Activated T-helper 1 cell treated with Interleukin-2 at 50 U/mL for 16 hours (primary cell): Measurements from ENCODE around the gene DPEP3.
A peak's percentile ranks its signal among the peaks of the same experiment; 100 is the strongest.

Experiments
- DNase-seq: peaks from one replicate; pipeline ENCODE4 v3.0.0-alpha.2; 2020; ENCODE audit warnings: low read depth

Gene DPEP3

DNA sequence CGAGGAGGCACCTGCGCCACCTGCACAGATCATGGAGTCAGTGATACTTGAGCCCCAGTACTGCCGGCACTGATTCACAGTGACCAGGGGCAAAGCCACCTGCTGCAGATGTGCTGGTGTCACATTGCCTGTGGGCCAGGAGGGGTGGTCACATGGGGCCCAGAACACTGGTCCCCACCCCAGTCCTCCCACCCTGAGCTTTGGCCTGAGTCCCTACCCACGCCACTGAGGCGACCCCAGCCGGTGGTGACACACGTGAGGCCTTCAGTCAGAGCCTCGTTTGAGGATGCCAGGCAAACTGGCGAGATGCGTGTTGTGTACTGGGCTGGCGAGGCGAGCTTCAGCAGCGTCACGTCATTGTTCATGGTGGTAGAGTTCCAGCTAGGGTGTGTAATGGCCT lies 50.1 kb downstream of the DPEP3 start:
- no peak for DNase-seq

DNA sequence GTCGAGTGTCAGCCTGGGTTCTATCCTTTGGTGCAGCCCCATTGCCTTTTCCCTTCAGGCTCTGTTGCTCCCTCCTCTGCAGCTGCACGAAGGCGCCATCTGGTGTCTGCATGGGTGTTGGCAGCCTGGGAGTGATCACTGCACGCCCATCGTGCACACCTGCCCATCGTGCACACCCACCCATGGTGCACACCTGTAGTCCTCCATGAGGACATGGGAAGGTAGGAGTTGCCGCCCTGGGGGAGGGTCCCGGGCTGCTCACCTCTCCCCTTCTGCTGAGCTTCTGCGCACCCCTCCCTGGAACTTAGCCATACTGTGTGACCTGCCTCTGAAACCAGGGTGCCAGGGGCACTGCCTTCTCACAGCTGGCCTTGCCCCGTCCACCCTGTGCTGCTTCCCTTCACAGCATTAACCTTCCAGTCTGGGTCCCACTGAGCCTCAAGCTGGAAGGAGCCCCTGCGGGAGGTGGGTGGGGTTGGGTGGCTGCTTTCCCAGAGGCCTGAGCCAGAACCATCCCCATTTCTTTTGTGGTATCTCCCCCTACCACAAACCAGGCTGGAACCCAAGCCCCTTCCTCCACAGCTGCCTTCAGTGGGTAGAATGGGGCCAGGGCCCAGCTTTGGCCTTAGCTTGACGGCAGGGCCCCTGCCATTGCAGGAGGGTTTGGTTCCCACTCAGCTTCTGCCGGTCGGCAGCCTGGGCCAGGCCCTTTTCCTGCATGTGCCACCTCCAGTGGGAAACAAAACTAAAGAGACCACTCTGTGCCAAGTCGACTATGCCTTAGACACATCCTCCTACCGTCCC lies 51.5 kb downstream of the DPEP3 start:
- peak; percentile 56 for DNase-seq

DNA sequence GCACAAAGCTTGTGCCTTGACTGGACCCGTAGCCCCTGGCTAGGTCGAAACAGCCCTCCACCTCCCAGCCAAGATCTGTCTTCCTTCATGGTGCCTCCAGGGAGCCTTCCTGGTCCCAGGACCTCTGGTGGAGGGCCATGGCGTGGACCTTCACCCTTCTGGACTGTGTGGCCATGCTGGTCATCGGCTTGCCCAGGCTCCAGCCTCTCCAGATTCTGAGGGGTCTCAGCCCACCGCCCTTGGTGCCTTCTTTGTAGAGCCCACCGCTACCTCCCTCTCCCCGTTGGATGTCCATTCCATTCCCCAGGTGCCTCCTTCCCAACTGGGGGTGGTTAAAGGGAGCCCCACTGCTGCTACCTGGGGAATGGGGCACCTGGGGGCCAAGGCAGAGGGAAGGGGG lies 52.2 kb downstream of the DPEP3 start:
- DNase-seq, result no peak

DNA sequence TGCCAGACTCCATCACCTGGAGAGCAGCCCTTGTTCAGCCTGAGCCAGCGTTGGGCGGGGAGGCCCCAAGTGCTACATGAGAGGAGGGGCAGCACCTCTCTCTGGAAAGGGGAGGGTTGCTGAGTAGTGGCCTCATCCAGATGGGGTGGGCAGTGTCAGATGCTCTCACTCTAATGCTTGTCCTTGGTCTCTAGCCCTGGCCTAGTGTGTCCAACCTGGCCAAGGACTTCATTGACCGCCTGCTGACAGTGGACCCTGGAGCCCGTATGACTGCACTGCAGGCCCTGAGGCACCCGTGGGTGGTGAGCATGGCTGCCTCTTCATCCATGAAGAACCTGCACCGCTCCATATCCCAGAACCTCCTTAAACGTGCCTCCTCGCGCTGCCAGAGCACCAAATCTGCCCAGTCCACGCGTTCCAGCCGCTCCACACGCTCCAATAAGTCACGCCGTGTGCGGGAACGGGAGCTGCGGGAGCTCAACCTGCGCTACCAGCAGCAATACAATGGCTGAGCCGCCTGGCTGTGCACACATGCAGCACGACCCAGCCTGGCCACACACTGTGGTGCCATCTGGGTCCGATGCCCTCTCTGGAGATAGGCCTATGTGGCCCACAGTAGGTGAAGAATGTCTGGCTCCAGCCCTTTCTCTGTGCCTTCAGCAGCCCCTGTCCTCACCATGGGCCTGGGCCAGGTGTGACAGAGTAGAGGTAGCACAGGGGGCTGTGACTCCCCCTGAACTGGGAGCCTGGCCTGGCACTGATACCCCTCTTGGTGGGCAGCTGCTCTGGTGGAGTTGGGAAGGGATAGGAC lies 53.0 kb downstream of the DPEP3 start:
- DNase-seq, result no peak

DNA sequence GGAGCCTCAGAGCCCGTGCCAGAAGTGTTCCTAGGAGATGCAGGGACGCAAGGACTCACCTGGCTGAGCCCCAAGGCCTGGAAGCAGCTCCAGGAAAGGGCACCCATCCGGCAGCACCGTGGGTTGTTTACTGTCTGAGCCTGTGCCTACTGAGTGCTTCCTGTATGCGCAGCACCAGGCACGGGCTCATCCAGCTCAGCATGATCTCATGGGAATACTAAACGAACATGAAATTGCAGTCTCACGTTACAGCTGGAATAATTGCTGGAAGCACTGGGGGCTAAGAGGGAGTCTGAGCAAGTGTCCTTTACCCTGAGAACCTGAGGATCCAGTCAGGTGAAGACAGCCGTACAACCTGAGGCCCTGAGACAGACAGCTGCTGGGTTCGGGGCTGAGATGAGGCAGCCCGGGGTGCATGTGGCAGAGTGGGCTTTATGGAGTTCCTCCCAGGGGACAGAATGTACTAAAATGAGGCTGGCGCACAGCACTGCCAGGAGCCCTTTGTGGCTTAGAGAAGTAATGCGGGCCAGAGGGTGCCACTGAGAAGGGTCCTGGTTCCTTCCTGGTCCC lies 54.0 kb downstream of the DPEP3 start:
- no peak for DNase-seq
